PC-9 (cell line): ENCODE data around the gene PRSS56. TPM values are rescaled to one million over a fixed set of nuclear protein-coding genes. Genes with fewer than 3 reads are reported as not detected.

ENCODE experiments used
- BruUV-seq: library from RNA; stranded (reverse); fragments of 400-500 nt; replicated peaks from 2 replicates; lab custom pipeline; 2021; lab: Mats Ljungman, UMichigan
- CTCF ChIA-PET: fragments of 300-600 bp; sonication (Branson Sonifier 250); formaldehyde crosslinking; loops from one replicate; lab custom pipeline; 2022; ENCODE audit warnings: antibody characterized with exemption; lab: Charles Lee
- POLR2A ChIA-PET: fragments of 300-600 bp; sonication (Branson Sonifier 250); formaldehyde crosslinking; loops from one replicate; lab custom pipeline; 2022; ENCODE audit warnings: antibody characterized with exemption; ENCODE audit not compliant: unreplicated experiment; lab: Charles Lee
- DNase-seq, 2 experiments: peaks; one replicate each; pipeline versions ENCODE4 v3.0.0 to v3.0.0-alpha.2; 2015 to 2022; ENCODE audit warnings: mixed read lengths in 1 of 2
- H2AFZ ChIP-seq: fragments of 200-600 bp; sonication (generic); 2 replicates; pipeline ENCODE4 v1.8.1; 2017; ENCODE audit warnings: antibody characterized with exemption
- H3F3A ChIP-seq: fragments of 200-600 bp; sonication (generic); 2 replicates; pipeline ENCODE4 v1.8.1; 2017; ENCODE audit warnings: antibody characterized with exemption, mild to moderate bottlenecking, low read depth; ENCODE audit not compliant: insufficient read depth
- H3K27ac ChIP-seq: fragments of 200-600 bp; sonication (generic); 2 replicates; pipeline ENCODE4 v1.6.1; 2016; ENCODE audit warnings: mixed run types
- H3K27me3 ChIP-seq: fragments of 200-600 bp; sonication (generic); 2 replicates; pipeline ENCODE4 v1.6.1; 2016; ENCODE audit warnings: low read depth, mixed run types; ENCODE audit not compliant: insufficient read depth
- H3K36me3 ChIP-seq: fragments of 200-600 bp; sonication (generic); 2 replicates; pipeline ENCODE4 v1.6.1; 2016; ENCODE audit warnings: low read depth, mixed run types
- H3K4me1 ChIP-seq: fragments of 200-600 bp; sonication (generic); replicated peaks from 2 replicates; pipeline ENCODE4 v1.6.1; 2016; ENCODE audit warnings: mixed run types; ENCODE audit not compliant: insufficient read depth
- H3K4me2 ChIP-seq: fragments of 200-600 bp; sonication (generic); 2 replicates; pipeline ENCODE4 v1.6.1; 2017; ENCODE audit warnings: mixed run types
- H3K4me3 ChIP-seq: fragments of 200-600 bp; sonication (generic); 2 replicates; pipeline ENCODE4 v1.6.1; 2016; ENCODE audit warnings: mixed run types
- H3K79me2 ChIP-seq: fragments of 200-600 bp; sonication (generic); 2 replicates; pipeline ENCODE4 v1.6.1; 2017; ENCODE audit warnings: low read depth, mixed run types
- H3K9me2 ChIP-seq: fragments of 200-600 bp; sonication (generic); 2 replicates; pipeline ENCODE4 v1.8.1; 2017; ENCODE audit warnings: mild to moderate bottlenecking; ENCODE audit not compliant: insufficient read depth
- H3K9me3 ChIP-seq: fragments of 200-600 bp; sonication (generic); 2 replicates; pipeline ENCODE4 v1.8.1; 2016; ENCODE audit warnings: low read depth; ENCODE audit not compliant: insufficient read depth
- H4K20me1 ChIP-seq: fragments of 200-600 bp; sonication (generic); 2 replicates; pipeline ENCODE4 v1.8.1; 2017; ENCODE audit not compliant: insufficient read depth
- CTCF ChIP-seq: fragments of 200-600 bp; sonication (generic); conservative IDR thresholded peaks from 2 replicates; pipeline ENCODE4 v1.6.1; 2017; ENCODE audit warnings: mixed run types, antibody characterized with exemption, mild to moderate bottlenecking, moderate library complexity
- EZH2 ChIP-seq: fragments of 200-600 bp; sonication (generic); IDR thresholded peaks from 2 replicates; pipeline ENCODE4 v1.8.0; 2017; ENCODE audit warnings: antibody characterized with exemption, low read depth
- intact Hi-C: fragments of 100-400 bp; cut with micrococcal nuclease; formaldehyde crosslinking; loops from one replicate; pipeline ENCODE4 v1.10.0; 2022; ENCODE audit not compliant: unreplicated experiment
- total RNA-seq: library from RNA; stranded (reverse); gene quantifications from 2 replicates; pipeline ENCODE4 v1.2.3, GENCODE V29; 2021

Gene PRSS56
- total RNA-seq, 1 experiment from 2014 or later, result not detected

- H3K4me1 ChIP-seq, result no peaks in the 10 kb centered on the region
- no peak overlapping the region for H3K4me3 ChIP-seq
- CTCF ChIA-PET, result no interaction called here
Measured at GRCh38 chr2:232479341-232480200, 40.6 kb upstream of the PRSS56 start.

DNA sequence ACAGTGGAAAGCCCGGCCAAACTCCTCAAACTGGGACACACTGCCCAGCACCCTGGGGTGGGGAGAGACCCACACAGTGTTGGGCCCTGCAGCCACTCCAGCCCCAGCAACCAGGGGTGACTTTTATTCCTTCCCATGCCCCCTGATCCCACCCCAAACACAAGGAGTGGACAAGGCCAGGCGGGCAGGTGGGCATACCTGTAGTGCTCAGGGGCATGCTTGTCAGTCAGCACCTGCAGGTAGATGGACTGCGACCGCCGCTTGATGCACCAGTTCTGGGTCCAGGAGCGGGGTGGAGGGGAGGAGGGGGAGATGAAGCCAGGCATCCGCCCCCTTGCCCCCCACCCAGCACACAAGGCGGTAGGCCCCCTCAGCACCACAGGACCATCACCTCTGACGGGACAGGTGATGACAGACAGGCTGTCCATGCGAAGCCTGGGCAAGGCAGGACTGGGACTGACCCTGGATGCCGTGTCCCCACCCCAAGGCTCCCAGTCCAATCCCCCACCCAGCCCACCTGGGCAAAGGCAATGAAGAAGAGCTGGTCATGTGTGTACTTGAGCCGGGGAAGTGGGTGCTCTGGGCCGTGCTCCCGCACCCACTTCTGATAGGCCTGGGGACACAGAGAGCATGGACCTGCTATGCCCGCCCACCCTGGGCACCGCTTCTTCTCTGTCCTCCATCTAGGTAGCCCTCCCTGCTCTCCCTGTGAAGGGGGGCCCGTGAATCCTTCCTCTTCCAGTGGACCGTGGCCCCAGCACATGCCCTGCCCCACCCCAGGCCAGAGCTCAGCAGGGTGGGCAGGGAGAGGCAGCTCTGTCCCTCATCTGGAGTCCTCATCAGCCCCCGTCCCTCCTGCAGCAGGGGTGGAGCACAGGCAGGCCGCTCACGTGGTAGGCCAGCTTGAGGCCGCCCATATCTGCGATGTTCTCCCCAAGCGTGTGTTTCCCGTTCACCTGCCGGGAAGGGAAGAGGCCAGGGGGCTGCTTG, 39.7 kb upstream of the PRSS56 start:
- no TSS peak for BruUV-seq
- CTCF ChIA-PET, result no interaction called here
- DNase-seq, result no peak
- no peaks in the 10 kb centered on the region for H3K79me2 ChIP-seq
- no peaks in the 10 kb centered on the region for H3K36me3 ChIP-seq
- H3F3A ChIP-seq, result no peaks in the 10 kb centered on the region
- intact Hi-C loops, result no loop called here
- H3K27ac ChIP-seq, result no peak overlapping the region
- H4K20me1 ChIP-seq, result no peaks in the 10 kb centered on the region
- H3K4me3 ChIP-seq, result no peak overlapping the region
- POLR2A ChIA-PET, result no interaction called here
- TF ChIP-seq EZH2 (no peak), CTCF (no peak)
- H3K4me2 ChIP-seq, result no peak overlapping the region
- H3K27me3 ChIP-seq, result peaks cover 55% of the 10 kb centered on the region
- no peaks in the 10 kb centered on the region for H3K9me2 ChIP-seq
- no peaks in the 10 kb centered on the region for H3K9me3 ChIP-seq
- H2AFZ ChIP-seq, result no peak overlapping the region
- H3K4me1 ChIP-seq, result no peaks in the 10 kb centered on the region

More at GRCh38 chr2:232479341-232480200, 40.6 kb upstream of the PRSS56 start:
- Histone ChIP-seq H2AFZ (no peak overlapping the region), H3K4me2 (no peak overlapping the region), H3F3A (no peaks in the 10 kb centered on the region), H3K27ac (no peak overlapping the region), H3K9me2 (no peaks in the 10 kb centered on the region), H4K20me1 (0 out of 2 replicates have a peak, but pooled peaks cover 1% of the 10 kb centered on the region), H3K9me3 (no peaks in the 10 kb centered on the region), H3K36me3 (no peaks in the 10 kb centered on the region), H3K79me2 (no peaks in the 10 kb centered on the region), H3K27me3 (peaks cover 64% of the 10 kb centered on the region)
- no peak for DNase-seq
- intact Hi-C loops, result no loop called here
- no TSS peak for BruUV-seq
- POLR2A ChIA-PET, result no interaction called here
- TF ChIP-seq EZH2 (no peak), CTCF (no peak)

DNA sequence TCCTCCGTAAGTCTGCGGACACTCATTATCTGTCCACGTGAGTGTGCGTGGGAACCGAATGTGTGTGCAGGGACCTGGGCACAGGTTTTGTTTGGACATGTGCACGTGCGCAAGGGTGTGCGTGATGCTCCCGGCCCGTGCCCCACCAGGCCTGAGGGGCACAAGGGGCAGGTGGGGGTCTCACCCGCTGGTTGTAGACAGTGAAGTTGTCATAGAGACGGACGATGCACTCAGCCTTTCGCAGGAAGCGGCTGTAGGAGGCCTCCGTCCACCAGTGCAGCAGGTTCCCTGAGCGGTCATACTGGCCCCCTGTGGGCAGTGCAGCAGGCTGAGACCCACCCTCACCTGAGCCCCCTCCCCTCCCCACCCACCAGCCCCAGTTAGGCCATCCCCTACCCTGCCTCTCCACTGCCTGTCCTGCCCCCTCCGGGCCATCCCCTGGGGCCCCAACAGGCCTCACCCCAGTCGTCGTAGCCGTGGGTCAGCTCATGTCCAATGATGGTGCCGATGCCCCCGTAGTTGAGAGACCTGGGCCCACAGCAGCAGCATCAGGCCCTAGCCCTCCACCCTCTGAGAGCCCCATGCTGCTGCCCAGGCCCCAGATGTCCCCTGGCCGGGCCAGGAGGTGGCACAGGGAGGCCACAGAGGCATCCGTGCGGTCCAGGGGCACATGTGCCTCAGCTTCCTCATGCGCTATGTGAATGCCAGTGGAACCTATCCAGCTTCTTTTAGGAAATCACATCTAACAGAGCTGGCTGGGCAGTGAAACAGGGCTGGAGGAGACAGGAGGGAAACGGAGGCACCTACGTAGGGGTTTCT, 38.7 kb upstream of the PRSS56 start:
- TF ChIP-seq CTCF, result no peak
- TF ChIP-seq EZH2, result no peak
- no peaks in the 10 kb centered on the region for H3K4me1 ChIP-seq
- no peak overlapping the region for H3K4me2 ChIP-seq
- DNase-seq, result no peak
- no peaks in the 10 kb centered on the region for H3K9me2 ChIP-seq
- ChIA-PET POLR2A (no interaction called here), CTCF (no interaction called here)
- H3F3A ChIP-seq, result no peaks in the 10 kb centered on the region
- no peak overlapping the region for H3K4me3 ChIP-seq
- no peaks in the 10 kb centered on the region for H3K9me3 ChIP-seq
- H3K79me2 ChIP-seq, result no peaks in the 10 kb centered on the region
- H4K20me1 ChIP-seq, result no peaks in the 10 kb centered on the region
- intact Hi-C loops, result no loop called here
- BruUV-seq, result no TSS peak
- no peaks in the 10 kb centered on the region for H3K36me3 ChIP-seq
- H2AFZ ChIP-seq, result no peak overlapping the region
- no peak overlapping the region for H3K27ac ChIP-seq
- H3K27me3 ChIP-seq, result peaks cover 44% of the 10 kb centered on the region
